Kidney epithelial cell (primary cell): Measurements from ENCODE around the gene GAMT. TPM values are rescaled to one million over a fixed set of nuclear protein-coding genes. Genes with fewer than 3 reads are reported as not detected.

Source experiments
- DNase-seq: peaks from one replicate; pipeline ENCODE4 v3.0.0-alpha.2; 2010; ENCODE audit warnings: low read depth
- H3K27me3 ChIP-seq: 2 replicates; pipeline ENCODE4 v1.6.0; 2011; ENCODE audit warnings: low read length; ENCODE audit not compliant: control insufficient read depth, insufficient read depth
- H3K36me3 ChIP-seq: 2 replicates; pipeline ENCODE4 v1.5.1; 2011; ENCODE audit warnings: low read length; ENCODE audit not compliant: control insufficient read depth, insufficient read depth
- H3K4me3 ChIP-seq: 2 replicates; pipeline ENCODE4 v1.5.1; 2011; ENCODE audit warnings: low read depth, mild to moderate bottlenecking, control low read depth, low read length
- total RNA-seq: library from RNA; depleted of rRNA; stranded (reverse); fragments of >200 nt; gene quantifications from 2 replicates; pipeline ENCODE4 v1.2.3, GENCODE V29; 2015
- TF ChIP-seq, protein P1 (sequence below): IDR thresholded peaks from 2 replicates; pipeline ENCODE4 v1.5.1; 2011; ENCODE audit warnings: mild to moderate bottlenecking, moderate library complexity, low read length, control low read depth, inconsistent platforms; ENCODE audit not compliant: insufficient read depth, poor library complexity, severe bottlenecking

The GAMT gene
- total RNA-seq, 1 donor from 2014 or later = 20.3 TPM

DNA sequence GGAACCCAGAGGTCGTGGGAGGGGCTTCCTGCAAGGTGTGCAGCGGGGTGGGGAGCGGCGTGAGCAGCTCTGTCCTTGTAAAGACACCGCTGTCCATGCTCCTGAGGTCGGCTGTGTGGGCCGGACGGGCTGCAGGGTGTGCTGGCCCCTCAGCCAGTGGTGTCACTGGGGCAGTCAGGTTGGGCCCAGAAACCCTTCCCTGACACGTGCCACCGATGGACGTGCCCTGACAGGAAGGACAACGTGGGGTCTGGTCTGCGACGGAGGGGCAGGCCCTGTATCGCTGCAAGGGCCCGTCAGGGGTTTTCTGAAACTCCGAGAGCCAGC, 32.7 kb upstream of the GAMT start:
- no peak for DNase-seq
- Histone ChIP-seq H3K36me3 (peaks cover 13% of the 10 kb centered on the region), H3K27me3 (no peaks in the 10 kb centered on the region), H3K4me3 (no peak overlapping the region)
- TF ChIP-seq, protein P1, sequence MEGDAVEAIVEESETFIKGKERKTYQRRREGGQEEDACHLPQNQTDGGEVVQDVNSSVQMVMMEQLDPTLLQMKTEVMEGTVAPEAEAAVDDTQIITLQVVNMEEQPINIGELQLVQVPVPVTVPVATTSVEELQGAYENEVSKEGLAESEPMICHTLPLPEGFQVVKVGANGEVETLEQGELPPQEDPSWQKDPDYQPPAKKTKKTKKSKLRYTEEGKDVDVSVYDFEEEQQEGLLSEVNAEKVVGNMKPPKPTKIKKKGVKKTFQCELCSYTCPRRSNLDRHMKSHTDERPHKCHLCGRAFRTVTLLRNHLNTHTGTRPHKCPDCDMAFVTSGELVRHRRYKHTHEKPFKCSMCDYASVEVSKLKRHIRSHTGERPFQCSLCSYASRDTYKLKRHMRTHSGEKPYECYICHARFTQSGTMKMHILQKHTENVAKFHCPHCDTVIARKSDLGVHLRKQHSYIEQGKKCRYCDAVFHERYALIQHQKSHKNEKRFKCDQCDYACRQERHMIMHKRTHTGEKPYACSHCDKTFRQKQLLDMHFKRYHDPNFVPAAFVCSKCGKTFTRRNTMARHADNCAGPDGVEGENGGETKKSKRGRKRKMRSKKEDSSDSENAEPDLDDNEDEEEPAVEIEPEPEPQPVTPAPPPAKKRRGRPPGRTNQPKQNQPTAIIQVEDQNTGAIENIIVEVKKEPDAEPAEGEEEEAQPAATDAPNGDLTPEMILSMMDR = no peak

DNA sequence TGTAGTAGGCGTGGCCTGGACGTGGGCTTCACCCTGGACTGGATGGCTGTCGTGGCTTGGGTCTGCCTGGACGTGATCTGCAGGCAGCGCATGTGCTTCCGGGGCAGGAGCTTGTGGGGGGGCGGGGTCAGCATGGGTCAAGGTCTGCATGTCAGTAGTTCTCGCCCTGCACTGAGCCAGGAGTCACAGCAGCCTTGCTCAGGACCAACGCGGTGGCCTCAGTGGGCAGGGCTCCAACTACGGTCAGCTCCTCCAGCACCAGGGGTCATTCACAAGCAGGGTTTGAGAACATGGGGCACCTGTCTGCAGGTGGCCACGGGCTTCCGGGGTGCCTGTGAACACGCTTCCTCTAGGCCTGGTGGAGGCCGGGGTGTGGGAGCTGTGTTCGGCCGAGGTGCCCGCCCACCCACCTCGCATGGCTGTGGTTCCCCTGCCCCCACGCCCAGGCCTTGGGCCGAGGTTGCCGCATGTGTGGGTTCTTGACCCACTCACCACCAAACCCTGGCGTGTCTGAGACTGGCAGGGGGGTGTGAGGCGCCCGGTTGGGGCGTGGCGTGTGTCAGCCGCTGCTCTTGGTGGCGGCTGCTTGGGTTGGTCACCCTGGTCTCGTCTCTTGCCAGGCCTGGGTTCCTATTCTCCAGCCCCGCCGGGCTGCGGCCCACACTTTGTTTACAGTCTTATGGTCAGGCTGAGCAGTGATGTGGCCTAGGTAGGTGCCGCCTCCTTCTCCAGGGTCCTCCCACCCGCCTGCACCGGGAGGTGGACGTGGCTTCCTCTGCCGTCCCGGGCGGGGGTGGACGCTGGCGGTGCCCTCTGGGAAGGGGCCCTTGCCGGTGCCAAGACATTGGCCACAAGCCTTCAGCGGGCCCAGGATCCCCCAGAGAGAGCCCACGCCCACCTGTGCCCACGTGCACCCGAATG, 32.0 kb upstream of the GAMT start:
- no peak for DNase-seq
- TF ChIP-seq, protein P1 = no peak
- Histone ChIP-seq H3K4me3 (no peak overlapping the region), H3K27me3 (no peaks in the 10 kb centered on the region), H3K36me3 (peaks cover 13% of the 10 kb centered on the region)

- Histone ChIP-seq H3K4me3 (no peak overlapping the region), H3K36me3 (peaks cover 13% of the 10 kb centered on the region), H3K27me3 (no peaks in the 10 kb centered on the region)
- DNase-seq = no peak
- TF ChIP-seq, protein P1 = no peak
These were observed 31.2 kb upstream of the GAMT start for GRCh38 chr19:1432507-1432887.

- Histone ChIP-seq H3K36me3 (peaks cover 15% of the 10 kb centered on the region), H3K4me3 (no peak overlapping the region), H3K27me3 (no peaks in the 10 kb centered on the region)
- TF ChIP-seq, protein P1 = no peak
- no peak for DNase-seq
These were observed 30.6 kb upstream of the GAMT start for GRCh38 chr19:1431759-1432506.

GRCh38 chr19:1430246-1430645, 28.9 kb upstream of the GAMT start:
- H3K36me3 ChIP-seq = peaks cover 14% of the 10 kb centered on the region

More at GRCh38 chr19:1430246-1430645, 28.9 kb upstream of the GAMT start:
- no peak overlapping the region for H3K4me3 ChIP-seq
- no peaks in the 10 kb centered on the region for H3K27me3 ChIP-seq
- TF ChIP-seq, protein P1 = no peak
- no peak for DNase-seq
